Adipocyte (in vitro differentiated cells): ENCODE results near the gene CHST11.
"Not testable (repeated sequence)": the region's sequence is repeated elsewhere in the genome, so short reads cannot be mapped to it uniquely, and the experiment has no call there.

Experiments used
- DNase-seq: peaks from one replicate; pipeline ENCODE4 v3.0.0-alpha.2; 2015; ENCODE audit warnings: low read depth
- H3K27me3 ChIP-seq: replicated peaks from 2 replicates; pipeline ENCODE4 v1.7.0; 2013; ENCODE audit warnings: mild to moderate bottlenecking, low read length, moderate library complexity; ENCODE audit not compliant: control insufficient read depth, insufficient read depth
- H3K36me3 ChIP-seq: 2 replicates; pipeline ENCODE4 v1.7.0; 2013; ENCODE audit warnings: low read length, mild to moderate bottlenecking, moderate library complexity; ENCODE audit not compliant: control insufficient read depth, insufficient read depth, severe bottlenecking
- H3K4me1 ChIP-seq: 2 replicates; pipeline ENCODE4 v1.7.0; 2013; ENCODE audit warnings: mild to moderate bottlenecking, low read length, moderate library complexity; ENCODE audit not compliant: control insufficient read depth, insufficient read depth
- H3K4me3 ChIP-seq: 2 replicates; pipeline ENCODE4 v1.7.0; 2013; ENCODE audit warnings: mild to moderate bottlenecking, low read length, moderate library complexity
- H3K9ac ChIP-seq: 2 replicates; pipeline ENCODE4 v1.7.0; 2013; ENCODE audit warnings: mild to moderate bottlenecking, low read length, moderate library complexity
- H3K9me3 ChIP-seq: 2 replicates; pipeline ENCODE4 v1.7.0; 2013; ENCODE audit warnings: mild to moderate bottlenecking, low read length, moderate library complexity; ENCODE audit not compliant: control insufficient read depth

The CHST11 gene

GRCh38 chr12:104521731-104522130 lies 65.0 kb downstream of the CHST11 start:
- no peaks in the 10 kb centered on the region for H3K36me3 ChIP-seq
- H3K4me1 ChIP-seq, result peaks cover 49% of the 10 kb centered on the region
- H3K4me3 ChIP-seq, result no peak overlapping the region
- H3K27me3 ChIP-seq, result no peaks in the 10 kb centered on the region
- H3K9me3 ChIP-seq, result no peaks in the 10 kb centered on the region
- peak; percentile 60 for DNase-seq
- H3K9ac ChIP-seq, result no peak overlapping the region

GRCh38 chr12:104522985-104523722 lies 66.4 kb downstream of the CHST11 start:
- Histone ChIP-seq H3K27me3 (no peaks in the 10 kb centered on the region), H3K9ac (peak overlapping the region; percentile 70), H3K4me3 (peak overlapping the region; percentile 31), H3K9me3 (no peaks in the 10 kb centered on the region), H3K36me3 (no peaks in the 10 kb centered on the region), H3K4me1 (peaks cover 49% of the 10 kb centered on the region)
- DNase-seq, result peak; percentile 24

GRCh38 chr12:104524034-104524832 lies 67.5 kb downstream of the CHST11 start:
- no peaks in the 10 kb centered on the region for H3K9me3 ChIP-seq
- peak; percentile 54 for DNase-seq
- no peaks in the 10 kb centered on the region for H3K27me3 ChIP-seq
- no peaks in the 10 kb centered on the region for H3K36me3 ChIP-seq
- no peak overlapping the region for H3K4me3 ChIP-seq
- H3K9ac ChIP-seq, result peak overlapping the region; percentile 70
- peaks cover 49% of the 10 kb centered on the region for H3K4me1 ChIP-seq

GRCh38 chr12:104526320-104526719 lies 69.6 kb downstream of the CHST11 start:
- Histone ChIP-seq H3K9ac (no peak overlapping the region), H3K9me3 (no peaks in the 10 kb centered on the region)
- no peak for DNase-seq

GRCh38 chr12:104526751-104527150 lies 70.0 kb downstream of the CHST11 start:
- no peaks in the 10 kb centered on the region for H3K27me3 ChIP-seq
- H3K4me1 ChIP-seq, result peaks cover 36% of the 10 kb centered on the region
- no peak overlapping the region for H3K9ac ChIP-seq
- no peaks in the 10 kb centered on the region for H3K9me3 ChIP-seq
- H3K36me3 ChIP-seq, result no peaks in the 10 kb centered on the region
- no peak for DNase-seq
- no peak overlapping the region for H3K4me3 ChIP-seq

More at GRCh38 chr12:104526320-104526719, 69.6 kb downstream of the CHST11 start:
- Histone ChIP-seq H3K4me1 (peaks cover 40% of the 10 kb centered on the region), H3K4me3 (no peak overlapping the region), H3K36me3 (no peaks in the 10 kb centered on the region), H3K27me3 (no peaks in the 10 kb centered on the region)

GRCh38 chr12:104527653-104528052 lies 70.9 kb downstream of the CHST11 start:
- not testable (repeated sequence) for H3K36me3 ChIP-seq, DNase-seq, H3K9ac ChIP-seq, H3K4me3 ChIP-seq, H3K9me3 ChIP-seq, H3K27me3 ChIP-seq
- peaks cover 27% of the 10 kb centered on the region for H3K4me1 ChIP-seq

GRCh38 chr12:104529130-104529874 lies 72.6 kb downstream of the CHST11 start:
- no peak overlapping the region for H3K4me3 ChIP-seq
- H3K9ac ChIP-seq, result no peak overlapping the region
- DNase-seq, result no peak
- H3K36me3 ChIP-seq, result no peaks in the 10 kb centered on the region
- no peaks in the 10 kb centered on the region for H3K27me3 ChIP-seq
- peaks cover 10% of the 10 kb centered on the region for H3K4me1 ChIP-seq
- H3K9me3 ChIP-seq, result no peaks in the 10 kb centered on the region

- Histone ChIP-seq H3K4me3 (no peak overlapping the region), H3K9me3 (no peaks in the 10 kb centered on the region), H3K27me3 (no peaks in the 10 kb centered on the region), H3K36me3 (no peaks in the 10 kb centered on the region), H3K4me1 (peaks cover 20% of the 10 kb centered on the region), H3K9ac (no peak overlapping the region)
- no peak for DNase-seq
These were observed 75.9 kb downstream of the CHST11 start for GRCh38 chr12:104532636-104533035.

- no peaks in the 10 kb centered on the region for H3K9me3 ChIP-seq
- DNase-seq, result no peak
- no peaks in the 10 kb centered on the region for H3K36me3 ChIP-seq
These were observed 76.4 kb downstream of the CHST11 start for GRCh38 chr12:104533134-104533533.

GRCh38 chr12:104534162-104534856 lies 77.6 kb downstream of the CHST11 start:
- Histone ChIP-seq H3K4me1 (peaks cover 20% of the 10 kb centered on the region), H3K27me3 (no peaks in the 10 kb centered on the region), H3K9me3 (no peaks in the 10 kb centered on the region), H3K4me3 (no peak overlapping the region), H3K9ac (no peak overlapping the region), H3K36me3 (no peaks in the 10 kb centered on the region)
- DNase-seq, result no peak

More at GRCh38 chr12:104533134-104533533, 76.4 kb downstream of the CHST11 start:
- H3K27me3 ChIP-seq, result no peaks in the 10 kb centered on the region
- no peak overlapping the region for H3K4me3 ChIP-seq
- no peak overlapping the region for H3K9ac ChIP-seq
- H3K4me1 ChIP-seq, result peaks cover 20% of the 10 kb centered on the region
